C4-2B (cell line): ENCODE measurements around the gene FDX1.

ENCODE experiments used
- H3K27ac ChIP-seq: fragments of 450-650 bp; 2 replicates; pipeline ENCODE4 v1.5.1; 2017
- ZFX ChIP-seq: fragments of 450-650 bp; IDR thresholded peaks from 2 replicates; pipeline ENCODE4 v1.6.1; 2017
- TF ChIP-seq, protein P1 (sequence below): fragments of 450-650 bp; conservative IDR thresholded peaks from 2 replicates; pipeline ENCODE4 v1.5.1; 2017; ENCODE audit warnings: mild to moderate bottlenecking

Gene FDX1

GRCh38 chr11:110447897-110448745, 18.4 kb downstream of the FDX1 start:
- H3K27ac ChIP-seq: no peak overlapping the region
- no peak for TF ChIP-seq ZFX
- TF ChIP-seq, protein P1, sequence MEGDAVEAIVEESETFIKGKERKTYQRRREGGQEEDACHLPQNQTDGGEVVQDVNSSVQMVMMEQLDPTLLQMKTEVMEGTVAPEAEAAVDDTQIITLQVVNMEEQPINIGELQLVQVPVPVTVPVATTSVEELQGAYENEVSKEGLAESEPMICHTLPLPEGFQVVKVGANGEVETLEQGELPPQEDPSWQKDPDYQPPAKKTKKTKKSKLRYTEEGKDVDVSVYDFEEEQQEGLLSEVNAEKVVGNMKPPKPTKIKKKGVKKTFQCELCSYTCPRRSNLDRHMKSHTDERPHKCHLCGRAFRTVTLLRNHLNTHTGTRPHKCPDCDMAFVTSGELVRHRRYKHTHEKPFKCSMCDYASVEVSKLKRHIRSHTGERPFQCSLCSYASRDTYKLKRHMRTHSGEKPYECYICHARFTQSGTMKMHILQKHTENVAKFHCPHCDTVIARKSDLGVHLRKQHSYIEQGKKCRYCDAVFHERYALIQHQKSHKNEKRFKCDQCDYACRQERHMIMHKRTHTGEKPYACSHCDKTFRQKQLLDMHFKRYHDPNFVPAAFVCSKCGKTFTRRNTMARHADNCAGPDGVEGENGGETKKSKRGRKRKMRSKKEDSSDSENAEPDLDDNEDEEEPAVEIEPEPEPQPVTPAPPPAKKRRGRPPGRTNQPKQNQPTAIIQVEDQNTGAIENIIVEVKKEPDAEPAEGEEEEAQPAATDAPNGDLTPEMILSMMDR: peak; percentile 87

DNA sequence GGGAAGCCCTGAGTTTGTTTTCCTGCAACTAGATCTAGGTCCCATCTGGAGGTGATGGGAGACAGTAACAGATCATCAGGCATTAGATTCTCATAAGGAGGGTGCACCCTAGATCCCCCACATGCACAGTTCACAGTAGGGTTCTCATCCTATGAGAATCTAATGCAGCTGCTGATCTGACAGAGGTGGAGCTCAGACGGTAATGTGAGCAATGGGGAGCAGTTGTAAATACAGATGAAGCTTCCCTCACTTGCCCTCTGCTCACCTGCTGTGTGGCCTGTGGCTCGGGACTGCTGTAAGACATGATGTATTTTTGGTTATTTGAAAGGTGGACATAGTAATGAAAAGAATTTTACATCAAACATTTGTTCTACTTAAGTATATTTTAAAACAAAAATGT, 20.5 kb downstream of the FDX1 start:
- H3K27ac ChIP-seq: no peak overlapping the region
- no peak for TF ChIP-seq ZFX

DNA sequence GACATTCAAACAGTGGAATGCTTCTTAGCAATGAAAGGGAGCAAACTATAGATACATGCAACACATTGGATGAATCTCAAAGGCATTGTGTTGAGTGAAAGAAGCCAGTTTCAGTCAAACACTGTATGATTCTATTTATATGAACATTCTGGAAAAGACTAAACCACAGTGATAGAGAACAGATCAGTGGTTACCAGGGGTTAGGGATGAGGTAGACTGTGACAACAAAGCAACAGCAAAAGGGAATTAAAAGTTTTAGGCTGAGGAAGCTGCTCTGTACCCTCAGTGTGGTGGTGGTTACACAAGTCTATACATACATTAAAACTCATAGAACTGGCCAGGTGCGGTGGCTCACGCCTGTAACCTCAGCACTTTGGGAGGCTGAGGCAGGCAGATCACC, 23.0 kb downstream of the FDX1 start:
- H3K27ac ChIP-seq: no peak overlapping the region
- TF ChIP-seq ZFX: no peak
- TF ChIP-seq, protein P1: no peak

DNA sequence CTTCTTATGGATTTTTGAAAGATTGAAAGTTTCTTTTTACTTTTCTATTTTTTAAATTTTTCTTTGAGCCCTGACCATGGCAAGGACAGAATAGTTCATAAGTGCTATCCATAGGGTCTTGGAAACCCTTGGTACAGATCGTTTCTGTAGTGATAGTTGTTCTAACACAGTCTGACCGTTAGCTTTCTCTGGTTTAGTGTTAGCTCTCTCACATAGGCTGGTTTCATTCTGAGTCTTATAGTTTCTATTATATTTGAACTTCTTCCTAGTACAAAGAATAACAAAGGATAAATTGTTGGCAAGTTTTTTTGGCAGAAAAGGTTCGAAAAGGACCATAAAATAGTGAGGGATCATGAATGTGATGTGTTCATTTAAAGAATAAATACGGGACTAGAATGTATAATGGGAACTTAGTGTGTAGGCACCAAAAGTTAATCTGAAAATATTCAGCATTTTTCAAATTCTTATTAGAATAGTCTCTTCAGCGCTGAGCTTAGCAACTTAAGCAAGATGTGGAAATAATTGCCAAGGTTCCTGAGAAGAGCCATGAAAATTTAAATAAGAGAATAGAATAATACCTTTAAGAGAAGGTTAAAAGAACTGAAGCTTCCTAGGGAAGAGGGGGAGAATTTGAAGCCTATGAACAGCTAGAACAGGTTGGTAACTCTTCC, 24.1 kb downstream of the FDX1 start:
- no peak overlapping the region for H3K27ac ChIP-seq
- TF ChIP-seq ZFX: no peak
- TF ChIP-seq, protein P1: no peak

DNA sequence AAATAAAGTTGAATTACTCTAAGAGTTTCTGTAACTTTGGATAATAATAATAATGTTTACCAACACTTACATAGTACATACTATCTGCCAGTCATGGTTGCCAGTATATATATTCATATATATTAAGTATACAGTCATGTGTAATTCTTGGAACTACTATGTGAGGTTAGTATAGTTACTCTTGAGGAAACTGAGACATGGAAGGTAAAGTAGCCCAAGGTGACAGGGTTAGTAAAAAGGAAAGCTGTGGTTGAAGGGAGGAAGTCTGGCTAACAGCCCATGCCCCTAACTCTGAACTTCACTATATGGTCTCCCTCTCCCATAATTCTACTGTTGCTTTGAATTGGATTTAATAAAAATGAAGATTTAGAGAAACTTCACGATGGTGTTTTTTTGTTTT, 24.9 kb downstream of the FDX1 start:
- TF ChIP-seq, protein P1: no peak
- TF ChIP-seq ZFX: no peak
- no peak overlapping the region for H3K27ac ChIP-seq

- no peak for TF ChIP-seq ZFX
- TF ChIP-seq, protein P1: no peak
- no peak overlapping the region for H3K27ac ChIP-seq
These were observed 26.0 kb downstream of the FDX1 start for GRCh38 chr11:110455718-110456117.

DNA sequence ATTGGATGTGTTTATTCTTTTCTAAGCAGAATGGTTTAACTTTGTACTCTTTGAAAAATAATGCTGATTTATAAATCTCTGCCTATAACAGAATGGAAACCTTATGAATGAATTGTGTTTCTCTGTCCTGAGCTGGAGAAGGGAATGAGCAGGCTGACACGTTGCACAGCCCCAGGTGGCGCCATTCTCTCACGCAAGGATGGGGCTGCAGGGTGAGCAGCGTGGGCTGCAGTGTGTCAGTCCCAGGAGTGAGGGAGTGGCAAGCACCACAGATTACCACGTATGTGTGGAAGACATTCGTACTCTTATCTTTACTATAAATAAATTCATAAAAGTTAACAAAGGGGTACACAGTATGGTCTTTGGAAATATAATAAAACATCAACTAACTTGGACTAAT, 33.4 kb downstream of the FDX1 start:
- TF ChIP-seq, protein P1: peak; percentile 74
- no peak for TF ChIP-seq ZFX
- no peak overlapping the region for H3K27ac ChIP-seq
